8988T (cell line): ENCODE data around the gene DAB1.

Experiments
- DNase-seq: peaks from one replicate; pipeline ENCODE4 v3.0.0; 2011

Gene DAB1

GRCh38 chr1:57208741-57209302, 215.0 kb downstream of the DAB1 start:
- no peak for DNase-seq

- no peak for DNase-seq
These were observed 217.8 kb downstream of the DAB1 start for GRCh38 chr1:57206038-57206437.

GRCh38 chr1:57204942-57205787, 218.7 kb downstream of the DAB1 start:
- DNase-seq, result no peak

GRCh38 chr1:57204091-57204490, 219.8 kb downstream of the DAB1 start:
- DNase-seq, result no peak

- no peak for DNase-seq
These were observed 221.6 kb downstream of the DAB1 start for GRCh38 chr1:57202241-57202640.

GRCh38 chr1:57198912-57199311, 224.9 kb downstream of the DAB1 start:
- no peak for DNase-seq

GRCh38 chr1:57195436-57195941, 228.4 kb downstream of the DAB1 start:
- no peak for DNase-seq

GRCh38 chr1:57192222-57192621, 231.6 kb downstream of the DAB1 start:
- no peak for DNase-seq

GRCh38 chr1:57190898-57191297, 233.0 kb downstream of the DAB1 start:
- no peak for DNase-seq

- DNase-seq, result no peak
These were observed 235.7 kb downstream of the DAB1 start for GRCh38 chr1:57188168-57188567.

GRCh38 chr1:57186455-57186854, 237.4 kb downstream of the DAB1 start:
- no peak for DNase-seq

GRCh38 chr1:57179001-57179400, 244.9 kb downstream of the DAB1 start:
- DNase-seq, result no peak

GRCh38 chr1:57175506-57175905, 248.4 kb downstream of the DAB1 start:
- no peak for DNase-seq

GRCh38 chr1:57172040-57172439, 251.8 kb downstream of the DAB1 start:
- DNase-seq, result no peak

GRCh38 chr1:57167997-57168396, 255.9 kb downstream of the DAB1 start:
- DNase-seq, result no peak

GRCh38 chr1:57165546-57165945, 258.3 kb downstream of the DAB1 start:
- no peak for DNase-seq

- DNase-seq, result no peak
These were observed 259.3 kb downstream of the DAB1 start for GRCh38 chr1:57164584-57164983.

GRCh38 chr1:57163789-57164188, 260.1 kb downstream of the DAB1 start:
- no peak for DNase-seq

- no peak for DNase-seq
These were observed 260.5 kb downstream of the DAB1 start for GRCh38 chr1:57163325-57163724.

- no peak for DNase-seq
These were observed 261.1 kb downstream of the DAB1 start for GRCh38 chr1:57162607-57163261.

GRCh38 chr1:57160594-57160993, 263.3 kb downstream of the DAB1 start:
- DNase-seq, result no peak

- no peak for DNase-seq
These were observed 265.3 kb downstream of the DAB1 start for GRCh38 chr1:57158604-57158998.

GRCh38 chr1:57157818-57158603, 265.8 kb downstream of the DAB1 start:
- DNase-seq, result no peak
